Fibroblast of mammary gland (primary cell): ENCODE measurements around the gene INPP5D.

Experiments
- DNase-seq: peaks from one replicate; pipeline ENCODE4 v3.0.0-alpha.2; 2010; ENCODE audit warnings: low read depth
- H3K4me3 ChIP-seq: 2 replicates; pipeline ENCODE4 v1.5.1; 2011; ENCODE audit warnings: low read depth, mild to moderate bottlenecking, low read length, moderate library complexity; ENCODE audit not compliant: control insufficient read depth
- CTCF ChIP-seq: conservative IDR thresholded peaks from 2 replicates; pipeline ENCODE4 v1.5.1; 2011; ENCODE audit warnings: low read depth, low read length, inconsistent platforms; ENCODE audit not compliant: control insufficient read depth, insufficient read depth

Gene INPP5D

GRCh38 chr2:233081731-233082221 lies 21.6 kb downstream of the INPP5D start:
- no peak overlapping the region for H3K4me3 ChIP-seq
- no peak for DNase-seq

GRCh38 chr2:233082222-233082930 lies 22.2 kb downstream of the INPP5D start:
- DNase-seq, result no peak
- H3K4me3 ChIP-seq, result no peak overlapping the region
- no peak for TF ChIP-seq CTCF

More at GRCh38 chr2:233081731-233082221, 21.6 kb downstream of the INPP5D start:
- TF ChIP-seq CTCF, result no peak

- H3K4me3 ChIP-seq, result no peak overlapping the region
- no peak for TF ChIP-seq CTCF
- no peak for DNase-seq
Measured at GRCh38 chr2:233082931-233083755, 23.0 kb downstream of the INPP5D start.

- no peak overlapping the region for H3K4me3 ChIP-seq
- DNase-seq, result no peak
- TF ChIP-seq CTCF, result no peak
Measured at GRCh38 chr2:233083782-233084181, 23.6 kb downstream of the INPP5D start.

GRCh38 chr2:233084488-233084887 lies 24.3 kb downstream of the INPP5D start:
- no peak overlapping the region for H3K4me3 ChIP-seq
- TF ChIP-seq CTCF, result no peak
- no peak for DNase-seq

- no peak for DNase-seq
- no peak overlapping the region for H3K4me3 ChIP-seq
- no peak for TF ChIP-seq CTCF
Measured at GRCh38 chr2:233085037-233085838, 25.1 kb downstream of the INPP5D start.
